Upper lobe of right lung (tissue), 1 donor: ENCODE measurements around the gene PRB3. TPM values are rescaled to one million over a fixed set of nuclear protein-coding genes. Genes with fewer than 3 reads are reported as not detected.

Experiments used
- ATAC-seq: fragments of 200-7000 bp; cut with Tn5 transposase; one replicate; pipeline ENCODE4 v1.9.1; 2020; ENCODE audit warnings: mild to moderate bottlenecking, moderate library complexity
- DNase-seq: peaks from one replicate; pipeline ENCODE4 v3.0.0-alpha.2; 2020
- H3K27ac ChIP-seq: fragments of 200-600 bp; one replicate; pipeline ENCODE4 v1.8.0; 2022
- H3K27me3 ChIP-seq: fragments of 200-600 bp; one replicate; pipeline ENCODE4 v1.8.0; 2022; ENCODE audit warnings: mild to moderate bottlenecking
- H3K36me3 ChIP-seq: fragments of 200-600 bp; one replicate; pipeline ENCODE4 v1.8.0; 2022
- H3K4me1 ChIP-seq: fragments of 200-600 bp; one replicate; pipeline ENCODE4 v1.8.0; 2022
- H3K4me3 ChIP-seq: fragments of 200-600 bp; one replicate; pipeline ENCODE4 v1.8.0; 2022; ENCODE audit warnings: mild to moderate bottlenecking
- H3K9me3 ChIP-seq: fragments of 200-600 bp; one replicate; pipeline ENCODE4 v1.8.0; 2022
- intact Hi-C: fragments of 100-400 bp; cut with DNase I; formaldehyde crosslinking; loops from one replicate; pipeline ENCODE4 v1.11.0; 2022
- long read RNA-seq: library from polyadenylated mRNA; unstranded; transcript quantifications from one replicate; pipeline ENCODE4 v2.0.0, GENCODE V29; 2021
- total RNA-seq: library from RNA; stranded (reverse); fragmentation: NEBNext Ultra II Directional; extraction: Animal tissue kit (Norgen Biotek cat#: 25700); gene quantifications from one replicate; pipeline ENCODE4 v1.2.1, GENCODE V29; 2021
- TF ChIP-seq, protein P1 (sequence below): fragments of 200-600 bp; IDR thresholded peaks from one replicate; pipeline ENCODE4 v1.8.0; 2022; ENCODE audit warnings: antibody characterized with exemption
- donor health status: DM: no; HTN: yes; CAD: no; lungs with severe emphysema.

PRB3 gene
- total RNA-seq = not detected
- long read RNA-seq = 0 reads

DNA sequence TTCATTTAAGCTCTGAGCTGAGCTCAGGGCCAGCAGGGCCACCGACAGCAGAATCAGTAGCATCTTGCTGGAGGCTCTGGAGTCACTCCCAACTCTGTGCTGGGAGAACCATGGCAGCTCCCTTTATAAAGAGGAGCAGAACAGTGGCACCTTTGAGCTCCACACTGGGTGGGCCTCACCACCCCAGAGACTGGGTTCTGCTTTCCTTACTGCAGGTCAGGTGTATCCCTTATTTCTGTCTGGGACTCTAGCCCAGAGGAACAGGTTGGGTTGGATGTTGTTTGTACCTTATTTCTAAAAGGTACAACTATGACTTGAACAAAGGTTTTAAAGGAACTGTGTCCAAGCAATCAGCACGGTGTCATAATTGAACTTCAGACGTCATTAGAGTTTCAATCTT lies at the start of gene PRB3:
Gene PRB3, minus strand, starts transcription at position 101 of the 400 bp plus-strand sequence. Its CDS starts 38 bp downstream, at position 63.
- no peak for DNase-seq
- H3K36me3 ChIP-seq = no peaks in the 10 kb centered on the region
- no peak for ATAC-seq
- no peak within 1 kb of the TSS for H3K27ac ChIP-seq
- H3K27me3 ChIP-seq = no peaks in the 10 kb centered on the region
- H3K4me3 ChIP-seq = no peak within 1 kb of the TSS
- TF ChIP-seq, protein P1, sequence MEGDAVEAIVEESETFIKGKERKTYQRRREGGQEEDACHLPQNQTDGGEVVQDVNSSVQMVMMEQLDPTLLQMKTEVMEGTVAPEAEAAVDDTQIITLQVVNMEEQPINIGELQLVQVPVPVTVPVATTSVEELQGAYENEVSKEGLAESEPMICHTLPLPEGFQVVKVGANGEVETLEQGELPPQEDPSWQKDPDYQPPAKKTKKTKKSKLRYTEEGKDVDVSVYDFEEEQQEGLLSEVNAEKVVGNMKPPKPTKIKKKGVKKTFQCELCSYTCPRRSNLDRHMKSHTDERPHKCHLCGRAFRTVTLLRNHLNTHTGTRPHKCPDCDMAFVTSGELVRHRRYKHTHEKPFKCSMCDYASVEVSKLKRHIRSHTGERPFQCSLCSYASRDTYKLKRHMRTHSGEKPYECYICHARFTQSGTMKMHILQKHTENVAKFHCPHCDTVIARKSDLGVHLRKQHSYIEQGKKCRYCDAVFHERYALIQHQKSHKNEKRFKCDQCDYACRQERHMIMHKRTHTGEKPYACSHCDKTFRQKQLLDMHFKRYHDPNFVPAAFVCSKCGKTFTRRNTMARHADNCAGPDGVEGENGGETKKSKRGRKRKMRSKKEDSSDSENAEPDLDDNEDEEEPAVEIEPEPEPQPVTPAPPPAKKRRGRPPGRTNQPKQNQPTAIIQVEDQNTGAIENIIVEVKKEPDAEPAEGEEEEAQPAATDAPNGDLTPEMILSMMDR = no peak
- no peaks in the 10 kb centered on the region for H3K9me3 ChIP-seq
- H3K4me1 ChIP-seq = no peaks in the 10 kb centered on the region
- intact Hi-C loops = no loop called here

DNA sequence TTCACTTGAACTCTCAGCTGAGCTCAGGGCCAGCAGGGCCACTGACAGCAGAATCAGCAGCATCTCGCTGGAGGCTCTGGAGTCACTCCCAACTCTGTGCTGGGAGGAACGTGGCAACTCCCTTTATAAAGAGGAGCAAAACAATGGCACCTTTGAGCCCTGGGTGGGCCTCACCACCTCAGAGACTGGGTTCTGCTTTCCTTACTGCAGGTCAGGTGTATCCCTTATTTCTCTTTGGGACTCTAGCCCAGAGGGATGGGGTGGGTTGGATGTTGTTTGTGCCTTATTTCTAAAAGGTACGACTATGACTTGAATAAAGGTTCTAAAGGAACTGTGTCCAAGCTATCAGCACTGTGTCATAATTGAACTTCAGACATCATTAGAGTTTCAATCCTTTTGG lies 40.8 kb upstream of the PRB3 start, which contains the start of gene PRB4:
Gene PRB4, minus strand, starts transcription at position 101 of the 400 bp plus-strand sequence. Its CDS starts 38 bp downstream, at position 63.
- intact Hi-C loops = no loop called here
- TF ChIP-seq, protein P1 = no peak
- ATAC-seq = no peak
- DNase-seq = no peak
- no peaks in the 10 kb centered on the region for H3K36me3 ChIP-seq
- H3K4me3 ChIP-seq = no peak within 1 kb of the TSS
- no peaks in the 10 kb centered on the region for H3K27me3 ChIP-seq
- no peak within 1 kb of the TSS for H3K27ac ChIP-seq
- H3K4me1 ChIP-seq = no peaks in the 10 kb centered on the region
- no peaks in the 10 kb centered on the region for H3K9me3 ChIP-seq

DNA sequence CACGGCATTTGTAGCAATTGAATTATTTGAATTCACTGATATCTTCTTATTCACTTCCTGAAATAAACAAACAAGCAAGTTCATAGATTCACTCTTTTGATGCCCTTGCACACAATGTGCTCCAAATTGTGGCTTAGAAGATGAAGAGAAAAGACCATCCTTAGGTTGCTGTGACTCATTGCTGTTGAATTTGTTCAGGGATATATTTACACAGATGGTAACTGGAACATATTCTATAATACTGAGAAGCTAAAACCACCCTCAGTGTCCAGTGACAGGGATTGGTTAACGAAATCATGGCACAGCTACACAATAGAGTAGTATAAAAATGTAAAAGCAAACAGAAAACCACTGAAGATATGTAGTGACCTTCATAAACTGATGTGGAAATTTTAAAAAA lies 37.6 kb upstream of the PRB3 start:
- intact Hi-C loops = no loop called here

DNA sequence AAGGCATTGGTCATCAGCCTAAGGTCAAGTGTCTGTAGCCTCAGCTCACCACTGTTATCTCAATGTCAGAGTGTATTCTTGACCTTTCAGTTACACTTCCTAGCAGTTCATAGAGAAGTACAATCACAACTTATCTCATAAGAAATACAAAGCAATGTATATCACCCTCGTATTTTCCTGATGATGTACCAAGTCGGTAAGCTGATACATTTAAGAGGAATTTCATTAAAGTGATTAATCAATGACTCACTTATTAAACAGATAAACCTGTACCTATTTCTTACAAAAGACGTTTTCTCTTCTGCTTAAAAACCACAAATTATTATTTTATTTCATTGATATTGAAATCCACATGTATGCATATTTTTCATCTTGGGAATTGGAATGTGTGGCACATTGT lies 3.9 kb upstream of the PRB3 start:
- Histone ChIP-seq H3K27me3 (no peaks in the 10 kb centered on the region), H3K9me3 (no peaks in the 10 kb centered on the region), H3K27ac (no peak overlapping the region), H3K4me1 (no peaks in the 10 kb centered on the region), H3K36me3 (no peaks in the 10 kb centered on the region), H3K4me3 (no peak overlapping the region)
- TF ChIP-seq, protein P1 = no peak
- DNase-seq (no peak), ATAC-seq (no peak)
- intact Hi-C loops = no loop called here

More for the DNA sequence above, 37.6 kb upstream of the PRB3 start:
- DNase-seq = no peak
- Histone ChIP-seq H3K27ac (no peak overlapping the region), H3K27me3 (no peaks in the 10 kb centered on the region), H3K9me3 (no peaks in the 10 kb centered on the region), H3K4me3 (no peak overlapping the region), H3K36me3 (no peaks in the 10 kb centered on the region), H3K4me1 (no peaks in the 10 kb centered on the region)
- ATAC-seq = no peak
- TF ChIP-seq, protein P1 = no peak

DNA sequence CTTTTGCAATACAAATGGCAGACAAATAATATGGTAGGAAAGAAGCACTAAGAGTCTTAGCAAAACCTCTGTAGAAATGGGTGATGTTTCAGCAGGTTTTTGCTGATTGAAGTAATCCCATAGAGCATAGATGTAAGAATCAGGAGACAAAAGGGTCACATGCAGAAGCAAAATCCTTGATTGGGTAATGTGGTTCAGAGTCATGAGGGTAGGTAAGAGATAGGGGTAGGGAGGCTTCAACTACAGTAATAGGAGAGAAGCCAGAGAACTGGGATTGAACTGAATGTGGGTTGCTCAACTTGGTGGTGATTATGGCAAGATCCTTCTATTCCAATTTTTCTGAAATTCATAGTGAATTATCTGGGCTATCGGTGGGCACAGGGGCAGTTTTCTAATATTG lies 5.0 kb downstream of the PRB3 start:
- intact Hi-C loops = no loop called here
- Histone ChIP-seq H3K9me3 (peaks cover 3% of the 10 kb centered on the region), H3K27me3 (no peaks in the 10 kb centered on the region), H3K27ac (no peak overlapping the region), H3K4me1 (no peaks in the 10 kb centered on the region), H3K36me3 (no peaks in the 10 kb centered on the region), H3K4me3 (no peak overlapping the region)
- ATAC-seq (no peak), DNase-seq (no peak)
- TF ChIP-seq, protein P1 = no peak

DNA sequence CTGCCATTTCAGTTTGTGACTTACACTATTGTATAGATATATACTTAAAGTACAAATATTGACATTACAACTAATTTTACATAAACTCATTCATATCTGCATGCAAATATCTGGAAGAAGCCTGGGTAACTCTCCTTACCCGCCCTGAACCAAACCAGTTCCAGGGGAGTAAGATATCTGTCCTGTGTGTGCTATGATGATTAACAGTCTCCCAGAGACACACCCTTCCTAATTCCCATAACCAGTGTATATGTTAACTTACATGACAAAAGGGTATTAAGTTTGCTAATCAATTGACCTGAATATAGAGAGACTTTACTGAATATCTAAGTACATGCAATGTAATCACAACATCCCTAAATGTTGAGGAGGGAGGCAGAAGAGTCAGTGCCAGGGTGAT lies 23.0 kb downstream of the PRB3 start:
- Histone ChIP-seq H3K4me1 (no peaks in the 10 kb centered on the region), H3K27me3 (no peaks in the 10 kb centered on the region), H3K4me3 (no peak overlapping the region), H3K9me3 (no peaks in the 10 kb centered on the region), H3K36me3 (no peaks in the 10 kb centered on the region), H3K27ac (no peak overlapping the region)
- DNase-seq = no peak
- TF ChIP-seq, protein P1 = no peak
- intact Hi-C loops = no loop called here
- no peak for ATAC-seq
